Lung (tissue), 12 donors: ENCODE results near the gene DOCK4. TPM values are rescaled to one million over a fixed set of nuclear protein-coding genes. Genes with fewer than 3 reads are reported as not detected.

Experiments used
- ATAC-seq: fragments of 200-7000 bp; cut with Tn5 transposase; one replicate; pipeline ENCODE4 v1.9.1; 2020; ENCODE audit warnings: moderate number of reproducible peaks; ENCODE audit not compliant: insufficient read depth, low FRiP score
- DNase-seq, 3 donors: peaks; one replicate each; pipeline ENCODE4 v3.0.0-alpha.2; 2013 to 2017
- H3K27ac ChIP-seq, 2 donors: one replicate each; pipeline ENCODE4 v1.5.1; 2013; ENCODE audit warnings: mild to moderate bottlenecking in 2 of 2, moderate library complexity in 2 of 2, control low read depth in 1 of 2, inconsistent platforms in 1 of 2, low read depth in 1 of 2, low read length in 1 of 2
- H3K27me3 ChIP-seq, 3 donors: one replicate each; pipeline ENCODE4 v1.5.1; 2013; ENCODE audit warnings: low read length in 2 of 3; ENCODE audit not compliant: control insufficient read depth in 3 of 3, insufficient read depth in 3 of 3
- H3K36me3 ChIP-seq, 4 donors: one replicate each; pipeline ENCODE4 v1.5.1; 2013; ENCODE audit warnings: low read length in 4 of 4, mild to moderate bottlenecking in 1 of 4, moderate library complexity in 1 of 4; ENCODE audit not compliant: control insufficient read depth in 4 of 4, insufficient read depth in 4 of 4
- H3K4me1 ChIP-seq, 5 donors: one replicate each; pipeline ENCODE4 v1.5.1; 2013; ENCODE audit warnings: low read length in 5 of 5, mild to moderate bottlenecking in 2 of 5, moderate library complexity in 1 of 5; ENCODE audit not compliant: control insufficient read depth in 5 of 5, insufficient read depth in 5 of 5
- H3K4me3 ChIP-seq: one replicate; pipeline ENCODE4 v1.5.1; 2013; ENCODE audit warnings: mild to moderate bottlenecking, control low read depth, moderate library complexity
- H3K9ac ChIP-seq, 2 donors: one replicate each; pipeline ENCODE4 v1.5.1; 2013; ENCODE audit warnings: low read length in 2 of 2, control low read depth in 1 of 2; ENCODE audit not compliant: insufficient read depth in 1 of 2
- H3K9me3 ChIP-seq, 4 donors: one replicate each; pipeline ENCODE4 v1.5.1; 2013; ENCODE audit warnings: low read length in 3 of 4, mild to moderate bottlenecking in 1 of 4, moderate library complexity in 1 of 4; ENCODE audit not compliant: control insufficient read depth in 4 of 4, insufficient read depth in 3 of 4
- CTCF ChIP-seq: IDR thresholded peaks from 2 replicates; pipeline ENCODE4 v1.5.1; 2012; ENCODE audit warnings: mild to moderate bottlenecking; ENCODE audit errors: control extremely low read depth, extremely low read depth
- WGBS, 2 donors: extraction: QIAGEN DNeasy Blood & Tissue Kit; methylation state at CpG; one replicate each; pipeline ENCODE4 v1.1.7; 2013; 5-methylcytosine and 5-hydroxymethylcytosine counted together
- polyA plus RNA-seq, 2 donors: library from polyadenylated mRNA; stranded (reverse); fragments of 200-250 nt; gene quantifications; one replicate each; pipeline ENCODE4 v1.2.1, GENCODE V29; 2013
- total RNA-seq, 2 donors: library from RNA; depleted of rRNA in 1 of 2; stranded (reverse); fragments of >200 nt in 1 of 2; gene quantifications; one replicate each; pipeline ENCODE4 v1.2.1, GENCODE V29; 2014 to 2021
- donor health status: control.
- donor health status: control.
- donor health status: Bipolar disorder and iron deficiency.
- donor health status: healthy.
- donor health status: DM: yes; HTN: yes; CAD: no.

The DOCK4 gene
- total and polyA plus RNA-seq, 4 donors = 18.7 to 163 (median 40.3) TPM

- no peak overlapping the region for H3K9ac ChIP-seq
- 72 to 89% methylated on average over 1 of the region's 1 CpG for WGBS, 2 donors
These were observed 70.4 kb downstream of the DOCK4 start for GRCh38 chr7:112135815-112136214.

GRCh38 chr7:112134039-112134438, 72.2 kb downstream of the DOCK4 start:
- 75 to 76% methylated on average over 3 of the region's 3 CpGs for WGBS, 2 donors
- no peak for TF ChIP-seq CTCF
- H3K36me3 ChIP-seq = no peaks in the 10 kb centered on the region
- peaks cover 3 to 37% (median 13%) of the 10 kb centered on the region in 5 donors for H3K4me1 ChIP-seq
- ATAC-seq = no peak
- no peak overlapping the region for H3K4me3 ChIP-seq
- H3K27ac ChIP-seq = no peak overlapping the region
- H3K9me3 ChIP-seq = no peaks in the 10 kb centered on the region
- no peak for DNase-seq
- no peak overlapping the region for H3K9ac ChIP-seq
- H3K27me3 ChIP-seq = no peaks in the 10 kb centered on the region

More at GRCh38 chr7:112135815-112136214, 70.4 kb downstream of the DOCK4 start:
- no peaks in the 10 kb centered on the region for H3K27me3 ChIP-seq
- H3K27ac ChIP-seq = peak overlapping the region in 1 of 2 donors; percentile 9
- H3K4me1 ChIP-seq = peaks cover 0 to 33% (median 13%) of the 10 kb centered on the region in 5 donors
- no peak overlapping the region for H3K4me3 ChIP-seq
- no peaks in the 10 kb centered on the region for H3K36me3 ChIP-seq
- DNase-seq (no peak), ATAC-seq (no peak)
- no peaks in the 10 kb centered on the region for H3K9me3 ChIP-seq
- TF ChIP-seq CTCF = no peak

- H3K9ac ChIP-seq = no peak overlapping the region
- DNase-seq (no peak), ATAC-seq (no peak)
- peak overlapping the region in 1 of 2 donors; percentile 22 for H3K27ac ChIP-seq
- H3K4me3 ChIP-seq = no peak overlapping the region
- 94 to 95% methylated on average over 7 of the region's 7 CpGs for WGBS, 2 donors
- H3K9me3 ChIP-seq = no peaks in the 10 kb centered on the region
- no peaks in the 10 kb centered on the region for H3K36me3 ChIP-seq
- TF ChIP-seq CTCF = no peak
- H3K27me3 ChIP-seq = no peaks in the 10 kb centered on the region
- H3K4me1 ChIP-seq = peaks cover 3 to 32% (median 13%) of the 10 kb centered on the region in 5 donors
These were observed 72.9 kb downstream of the DOCK4 start for GRCh38 chr7:112133328-112133727.
